DND-41 (cell line): ENCODE measurements around the gene ATF1.

Experiments used
- CTCF ChIP-seq: IDR thresholded peaks from 2 replicates; pipeline ENCODE4 v1.5.1; 2012; ENCODE audit warnings: borderline replicate concordance, low read length, moderate library complexity, mild to moderate bottlenecking; ENCODE audit not compliant: poor library complexity, severe bottlenecking; ENCODE audit errors: extremely low read depth
- EZH2 ChIP-seq: IDR thresholded peaks from 3 replicates; pipeline ENCODE4 v1.6.1; 2012; ENCODE audit warnings: borderline replicate concordance, low read depth, mild to moderate bottlenecking, moderate library complexity, low read length, inconsistent platforms; ENCODE audit not compliant: severe bottlenecking

GRCh38 chr12:50763639-50764285, at the start of gene ATF1:
- no peak for TF ChIP-seq CTCF
- TF ChIP-seq EZH2, result no peak
